ENCODE data around the gene GPR137B. TPM values are rescaled to one million over a fixed set of nuclear protein-coding genes. Genes with fewer than 3 reads are reported as not detected.
"Not testable (repeated sequence)": the region's sequence is repeated elsewhere in the genome, so short reads cannot be mapped to it uniquely, and the experiment has no call there.

GPR137B gene
- total RNA-seq, 1 experiment from 2014 or later = 6.1 TPM

GRCh38 chr1:236143104-236143948 lies 987 bp downstream of the GPR137B start:
- no peak for DNase-seq (ENCODE audit: low read depth)

- DNase-seq (ENCODE audit: low read depth) = no peak
Measured at GRCh38 chr1:236144033-236144432, 1.7 kb downstream of the GPR137B start.

GRCh38 chr1:236144446-236145150 lies 2.3 kb downstream of the GPR137B start:
- no peak for DNase-seq (ENCODE audit: low read depth)

GRCh38 chr1:236147068-236147467 lies 4.7 kb downstream of the GPR137B start:
- DNase-seq (ENCODE audit: low read depth) = no peak

- DNase-seq (ENCODE audit: low read depth) = no peak
Measured at GRCh38 chr1:236147521-236148469, 5.5 kb downstream of the GPR137B start.

GRCh38 chr1:236148470-236148845 lies 6.1 kb downstream of the GPR137B start:
- peak; percentile 42 for DNase-seq (ENCODE audit: low read depth)

GRCh38 chr1:236149003-236149595 lies 6.8 kb downstream of the GPR137B start:
- no peak for DNase-seq (ENCODE audit: low read depth)

GRCh38 chr1:236149696-236150228 lies 7.4 kb downstream of the GPR137B start:
- no peak for DNase-seq (ENCODE audit: low read depth)

GRCh38 chr1:236150311-236150955 lies 8.1 kb downstream of the GPR137B start:
- no peak for DNase-seq (ENCODE audit: low read depth)

- DNase-seq (ENCODE audit: low read depth) = no peak
Measured at GRCh38 chr1:236150986-236151385, 8.6 kb downstream of the GPR137B start.

- DNase-seq (ENCODE audit: low read depth) = no peak
Measured at GRCh38 chr1:236151739-236152424, 9.5 kb downstream of the GPR137B start.

GRCh38 chr1:236154126-236154525 lies 11.8 kb downstream of the GPR137B start:
- DNase-seq (ENCODE audit: low read depth) = no peak

- no peak for DNase-seq (ENCODE audit: low read depth)
Measured at GRCh38 chr1:236154671-236155398, 12.5 kb downstream of the GPR137B start.

GRCh38 chr1:236155399-236155767 lies 13.0 kb downstream of the GPR137B start:
- DNase-seq (ENCODE audit: low read depth) = no peak

GRCh38 chr1:236155841-236156503 lies 13.6 kb downstream of the GPR137B start:
- no peak for DNase-seq (ENCODE audit: low read depth)

GRCh38 chr1:236156512-236157208 lies 14.3 kb downstream of the GPR137B start:
- no peak for DNase-seq (ENCODE audit: low read depth)

GRCh38 chr1:236158072-236158471 lies 15.7 kb downstream of the GPR137B start:
- not testable (repeated sequence) for DNase-seq (ENCODE audit: low read depth)

- no peak for DNase-seq (ENCODE audit: low read depth)
Measured at GRCh38 chr1:236158719-236159118, 16.4 kb downstream of the GPR137B start.

All from HT1080 (cell line).